ENCODE results near the gene WNK4. TPM values are rescaled to one million over a fixed set of nuclear protein-coding genes. Genes with fewer than 3 reads are reported as not detected.

The WNK4 gene
- total and polyA plus RNA-seq, 9 of the 15 experiments (the other 6 are each of a cell fraction or from before 2014, with no cell fraction given): 0.32 to 25.8 (median 4.5) TPM

GRCh38 chr17:42744806-42745617, 35.4 kb upstream of the WNK4 start, which contains the start of gene EZH1 (continued):
- TF ChIP-seq ZNF224 (CRISPR knock-in tag; IDR thresholded peaks at IDR 0.05) (no peak), PHF8 (IDR thresholded peaks at IDR 0.05; ENCODE audit: borderline replicate concordance, low read length) (peak; percentile 66; the same call in 1 of the 2 replicates), PRMT5 (CRISPR knock-in tag; IDR thresholded peaks at IDR 0.05) (no peak), ZKSCAN3 (CRISPR knock-in tag; IDR thresholded peaks at IDR 0.05) (no peak), KLF13 (tag; IDR thresholded peaks at IDR 0.05; ENCODE audit: borderline replicate concordance, low read depth) (no peak), ZNF76 (CRISPR knock-in tag; IDR thresholded peaks at IDR 0.05; ENCODE audit: borderline replicate concordance) (no peak), NR3C1 (CRISPR knock-in tag; IDR thresholded peaks at IDR 0.05) (no peak), ZBTB12 (CRISPR knock-in tag; IDR thresholded peaks at IDR 0.05) (no peak), ZNF143 (CRISPR knock-in tag; IDR thresholded peaks at IDR 0.05) (no peak), XRCC5 (IDR thresholded peaks at IDR 0.05; ENCODE audit: low read depth, low read length) (no peak), RBM17 (IDR thresholded peaks at IDR 0.05; ENCODE audit: borderline replicate concordance, low read depth, low read length) (no peak), HMGN3 (IDR thresholded peaks at IDR 0.05; ENCODE audit: borderline replicate concordance, extremely low read depth, insufficient read length, low read depth, low read length) (peak; percentile 36), DNMT1 (IDR thresholded peaks at IDR 0.05) (no peak), ZNF583 (CRISPR knock-in tag; IDR thresholded peaks at IDR 0.05) (no peak), HDAC1 (IDR thresholded peaks at IDR 0.05) (0 out of 4 replicates have a peak, but pooled peaks of 1 of the 2 experiments have one; percentile 36), POLR3A (IDR thresholded peaks at IDR 0.05; ENCODE audit: borderline replicate concordance, extremely low read depth, insufficient read depth, insufficient read length) (no peak), KDM4B (IDR thresholded peaks at IDR 0.05; ENCODE audit: borderline replicate concordance in 2 of 2, low read depth in 1 of 2) (no peak), TFAM (CRISPR knock-in tag; conservative IDR thresholded peaks at IDR 0.05) (no peak), MAFF (IDR thresholded peaks at IDR 0.05; ENCODE audit: low read length) (no peak), ZNF395 (CRISPR knock-in tag; IDR thresholded peaks at IDR 0.05) (peak; percentile 82; the same call in 1 of the 2 replicates)
- TF ChIP-seq, protein P1, sequence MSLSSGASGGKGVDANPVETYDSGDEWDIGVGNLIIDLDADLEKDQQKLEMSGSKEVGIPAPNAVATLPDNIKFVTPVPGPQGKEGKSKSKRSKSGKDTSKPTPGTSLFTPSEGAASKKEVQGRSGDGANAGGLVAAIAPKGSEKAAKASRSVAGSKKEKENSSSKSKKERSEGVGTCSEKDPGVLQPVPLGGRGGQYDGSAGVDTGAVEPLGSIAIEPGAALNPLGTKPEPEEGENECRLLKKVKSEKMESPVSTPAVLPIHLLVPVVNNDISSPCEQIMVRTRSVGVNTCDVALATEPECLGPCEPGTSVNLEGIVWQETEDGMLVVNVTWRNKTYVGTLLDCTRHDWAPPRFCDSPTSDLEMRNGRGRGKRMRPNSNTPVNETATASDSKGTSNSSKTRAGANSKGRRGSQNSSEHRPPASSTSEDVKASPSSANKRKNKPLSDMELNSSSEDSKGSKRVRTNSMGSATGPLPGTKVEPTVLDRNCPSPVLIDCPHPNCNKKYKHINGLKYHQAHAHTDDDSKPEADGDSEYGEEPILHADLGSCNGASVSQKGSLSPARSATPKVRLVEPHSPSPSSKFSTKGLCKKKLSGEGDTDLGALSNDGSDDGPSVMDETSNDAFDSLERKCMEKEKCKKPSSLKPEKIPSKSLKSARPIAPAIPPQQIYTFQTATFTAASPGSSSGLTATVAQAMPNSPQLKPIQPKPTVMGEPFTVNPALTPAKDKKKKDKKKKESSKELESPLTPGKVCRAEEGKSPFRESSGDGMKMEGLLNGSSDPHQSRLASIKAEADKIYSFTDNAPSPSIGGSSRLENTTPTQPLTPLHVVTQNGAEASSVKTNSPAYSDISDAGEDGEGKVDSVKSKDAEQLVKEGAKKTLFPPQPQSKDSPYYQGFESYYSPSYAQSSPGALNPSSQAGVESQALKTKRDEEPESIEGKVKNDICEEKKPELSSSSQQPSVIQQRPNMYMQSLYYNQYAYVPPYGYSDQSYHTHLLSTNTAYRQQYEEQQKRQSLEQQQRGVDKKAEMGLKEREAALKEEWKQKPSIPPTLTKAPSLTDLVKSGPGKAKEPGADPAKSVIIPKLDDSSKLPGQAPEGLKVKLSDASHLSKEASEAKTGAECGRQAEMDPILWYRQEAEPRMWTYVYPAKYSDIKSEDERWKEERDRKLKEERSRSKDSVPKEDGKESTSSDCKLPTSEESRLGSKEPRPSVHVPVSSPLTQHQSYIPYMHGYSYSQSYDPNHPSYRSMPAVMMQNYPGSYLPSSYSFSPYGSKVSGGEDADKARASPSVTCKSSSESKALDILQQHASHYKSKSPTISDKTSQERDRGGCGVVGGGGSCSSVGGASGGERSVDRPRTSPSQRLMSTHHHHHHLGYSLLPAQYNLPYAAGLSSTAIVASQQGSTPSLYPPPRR (CRISPR knock-in tag; IDR thresholded peaks at IDR 0.05; ENCODE audit: borderline replicate concordance): no peak

All from K562 (cell line).